Measurements from ENCODE around the gene FANCM.
"Not testable (repeated sequence)": the region's sequence is repeated elsewhere in the genome, so short reads cannot be mapped to it uniquely, and the experiment has no call there.

The FANCM gene

GRCh38 chr14:45204241-45204640 is 68.5 kb downstream of the FANCM start:
- DNase-seq (ENCODE audit: extremely low read depth, low read depth), result no peak
- TF ChIP-seq, protein P1, sequence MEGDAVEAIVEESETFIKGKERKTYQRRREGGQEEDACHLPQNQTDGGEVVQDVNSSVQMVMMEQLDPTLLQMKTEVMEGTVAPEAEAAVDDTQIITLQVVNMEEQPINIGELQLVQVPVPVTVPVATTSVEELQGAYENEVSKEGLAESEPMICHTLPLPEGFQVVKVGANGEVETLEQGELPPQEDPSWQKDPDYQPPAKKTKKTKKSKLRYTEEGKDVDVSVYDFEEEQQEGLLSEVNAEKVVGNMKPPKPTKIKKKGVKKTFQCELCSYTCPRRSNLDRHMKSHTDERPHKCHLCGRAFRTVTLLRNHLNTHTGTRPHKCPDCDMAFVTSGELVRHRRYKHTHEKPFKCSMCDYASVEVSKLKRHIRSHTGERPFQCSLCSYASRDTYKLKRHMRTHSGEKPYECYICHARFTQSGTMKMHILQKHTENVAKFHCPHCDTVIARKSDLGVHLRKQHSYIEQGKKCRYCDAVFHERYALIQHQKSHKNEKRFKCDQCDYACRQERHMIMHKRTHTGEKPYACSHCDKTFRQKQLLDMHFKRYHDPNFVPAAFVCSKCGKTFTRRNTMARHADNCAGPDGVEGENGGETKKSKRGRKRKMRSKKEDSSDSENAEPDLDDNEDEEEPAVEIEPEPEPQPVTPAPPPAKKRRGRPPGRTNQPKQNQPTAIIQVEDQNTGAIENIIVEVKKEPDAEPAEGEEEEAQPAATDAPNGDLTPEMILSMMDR (IDR thresholded peaks at IDR 0.05; ENCODE audit: low read depth, low read length), result no peak

- TF ChIP-seq, protein P1 (IDR thresholded peaks at IDR 0.05; ENCODE audit: low read depth, low read length), result no peak
Observed at GRCh38 chr14:45210159-45210558, 74.4 kb downstream of the FANCM start.

GRCh38 chr14:45211295-45211694 is 75.6 kb downstream of the FANCM start:
- no peak for DNase-seq (ENCODE audit: extremely low read depth, low read depth)
- TF ChIP-seq, protein P1 (IDR thresholded peaks at IDR 0.05; ENCODE audit: low read depth, low read length), result no peak

More at GRCh38 chr14:45210159-45210558, 74.4 kb downstream of the FANCM start:
- no peak for DNase-seq (ENCODE audit: extremely low read depth, low read depth)

DNA sequence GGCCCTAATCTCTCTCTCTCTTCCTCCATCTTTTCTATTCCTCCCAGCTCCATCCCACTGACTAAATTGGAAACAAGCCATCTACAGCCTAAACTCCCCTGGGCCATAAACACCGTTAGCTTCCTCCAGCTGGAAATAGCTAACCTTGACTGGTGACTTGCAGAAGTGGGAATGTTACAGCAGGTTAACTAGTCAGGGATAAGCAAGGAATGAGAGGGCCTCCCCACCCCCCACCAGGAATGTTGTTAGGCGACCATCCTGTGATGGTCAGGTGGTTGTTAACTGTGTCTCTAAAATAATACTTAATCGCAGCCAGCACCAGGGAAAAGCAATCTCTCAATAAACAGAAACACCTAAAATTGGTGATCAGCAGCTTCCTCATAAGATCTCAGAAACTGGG is 76.5 kb downstream of the FANCM start:
- TF ChIP-seq, protein P1 (IDR thresholded peaks at IDR 0.05; ENCODE audit: low read depth, low read length), result no peak
- DNase-seq (ENCODE audit: extremely low read depth, low read depth), result no peak

GRCh38 chr14:45213716-45214115 is 78.0 kb downstream of the FANCM start:
- DNase-seq (ENCODE audit: extremely low read depth, low read depth), result not testable (repeated sequence)

- DNase-seq (ENCODE audit: extremely low read depth, low read depth), result not testable (repeated sequence)
Observed at GRCh38 chr14:45214341-45214740, 78.6 kb downstream of the FANCM start.

DNA sequence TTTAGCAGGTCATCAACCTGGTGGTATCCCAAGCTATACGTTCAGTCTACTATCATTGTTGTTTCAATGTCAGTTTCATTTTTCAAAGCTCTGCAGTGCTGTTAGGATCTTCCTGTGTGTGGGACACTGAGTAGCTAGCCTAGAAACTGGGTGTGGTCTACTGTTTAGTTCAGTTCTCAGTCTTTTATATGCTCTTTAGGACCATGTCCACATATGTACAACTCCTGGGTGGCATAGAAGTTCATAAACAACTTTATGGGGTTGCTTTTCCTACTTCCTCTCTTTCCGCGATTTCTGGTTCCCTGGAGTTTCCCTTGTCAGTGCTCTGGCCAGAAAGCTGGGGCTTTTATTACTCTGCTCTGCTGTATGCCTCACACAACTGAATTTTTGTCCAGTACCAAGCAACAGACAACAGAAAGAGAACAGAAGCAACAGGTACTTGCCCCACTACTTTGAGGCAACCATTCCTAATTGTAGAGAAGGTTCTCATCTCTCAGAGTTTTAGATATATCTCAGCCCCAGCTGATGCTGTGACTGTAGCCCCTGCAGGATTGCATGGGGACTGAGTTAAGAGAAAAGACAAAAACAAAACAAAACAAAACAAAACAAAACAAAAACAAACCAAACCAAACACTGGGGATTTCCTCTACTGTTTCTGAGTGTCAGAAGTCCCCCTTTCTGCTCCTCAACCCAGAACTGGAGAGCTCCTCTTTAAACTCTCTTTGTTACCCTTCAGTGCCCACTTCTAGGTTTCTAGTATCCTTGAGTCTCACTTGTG is 86.9 kb downstream of the FANCM start:
- no peak for DNase-seq (ENCODE audit: extremely low read depth, low read depth)
- TF ChIP-seq, protein P1 (IDR thresholded peaks at IDR 0.05; ENCODE audit: low read depth, low read length), result no peak

- DNase-seq (ENCODE audit: extremely low read depth, low read depth), result no peak
- TF ChIP-seq, protein P1 (IDR thresholded peaks at IDR 0.05; ENCODE audit: low read depth, low read length), result no peak
Observed at GRCh38 chr14:45227566-45227965, 91.8 kb downstream of the FANCM start.

Measured in AG09319 (cell line).